Fibroblast of lung (primary cell): Measurements from ENCODE around the gene CRTAC1. TPM values are rescaled to one million over a fixed set of nuclear protein-coding genes. Genes with fewer than 3 reads are reported as not detected.

Experiments
- DNase-seq, 2 donors: peaks; one replicate each; pipeline versions ENCODE4 v3.0.0 to v3.0.0-alpha.2; 2010; ENCODE audit warnings: low read depth in 2 of 2
- H2AFZ ChIP-seq: 2 replicates; pipeline ENCODE4 v1.5.1; 2012; ENCODE audit warnings: low read length, control low read depth, inconsistent platforms
- H3K27ac ChIP-seq: 2 replicates; pipeline ENCODE4 v1.5.1; 2011; ENCODE audit warnings: low read length, control low read depth; ENCODE audit not compliant: insufficient read depth
- H3K27me3 ChIP-seq: 2 replicates; pipeline ENCODE4 v1.5.1; 2011; ENCODE audit warnings: mild to moderate bottlenecking, low read length; ENCODE audit not compliant: control insufficient read depth, insufficient read depth
- H3K36me3 ChIP-seq: 2 replicates; pipeline ENCODE4 v1.5.1; 2011; ENCODE audit warnings: low read length; ENCODE audit not compliant: control insufficient read depth, insufficient read depth
- H3K4me1 ChIP-seq: 2 replicates; pipeline ENCODE4 v1.5.1; 2011; ENCODE audit warnings: low read length; ENCODE audit not compliant: control insufficient read depth, insufficient read depth; ENCODE audit errors: extremely low read depth
- H3K4me2 ChIP-seq: 2 replicates; pipeline ENCODE4 v1.5.1; 2011; ENCODE audit warnings: low read length, control low read depth; ENCODE audit not compliant: insufficient read depth; ENCODE audit errors: extremely low read depth
- H3K4me3 ChIP-seq, 4 experiments: fragments of 200-600 bp in 1 of 4; sonication (generic) in 1 of 4; replicated peaks in 1 of 4; 2 replicates each; pipeline ENCODE4 v1.5.1; 2011 to 2016; ENCODE audit warnings: low read length in 4 of 4, low read depth in 3 of 4, mild to moderate bottlenecking in 3 of 4, control low read depth in 2 of 4, inconsistent platforms in 1 of 4, mixed read lengths in 1 of 4; ENCODE audit not compliant: insufficient read depth in 1 of 4; ENCODE audit errors: control extremely low read depth in 1 of 4
- H3K79me2 ChIP-seq: 2 replicates; pipeline ENCODE4 v1.5.1; 2012; ENCODE audit warnings: mild to moderate bottlenecking, low read length, inconsistent platforms; ENCODE audit not compliant: control insufficient read depth, insufficient read depth
- H3K9ac ChIP-seq: 2 replicates; pipeline ENCODE4 v1.5.1; 2011; ENCODE audit warnings: mild to moderate bottlenecking, low read length, control low read depth; ENCODE audit not compliant: insufficient read depth
- H3K9me3 ChIP-seq: 2 replicates; pipeline ENCODE4 v1.5.1; 2012; ENCODE audit warnings: low read depth, low read length; ENCODE audit not compliant: control insufficient read depth, insufficient read depth
- H4K20me1 ChIP-seq: 2 replicates; pipeline ENCODE4 v1.5.1; 2011; ENCODE audit warnings: low read length; ENCODE audit not compliant: control insufficient read depth, insufficient read depth; ENCODE audit errors: extremely low read depth
- EZH2 ChIP-seq: IDR thresholded peaks from 2 replicates; pipeline ENCODE4 v1.5.1; 2012; ENCODE audit warnings: low read length, control low read depth, mild to moderate bottlenecking; ENCODE audit errors: missing control alignments
- polyA plus RNA-seq, 2 donors: library from polyadenylated mRNA; depleted of rRNA in 1 of 2; stranded (reverse) in 1 of 2; unstranded in 1 of 2; fragments of >200 nt; gene quantifications; 2 replicates each; pipeline ENCODE4 v1.2.1, GENCODE V29; 2011 to 2012; ENCODE audit warnings: missing spikeins in 1 of 2
- total RNA-seq: library from RNA; depleted of rRNA; stranded (reverse); fragments of >200 nt; gene quantifications from 2 replicates; pipeline ENCODE4 v1.2.1, GENCODE V29; 2014
- TF ChIP-seq, protein P1 (sequence below), 2 donors: IDR thresholded peaks in 1 of 2; conservative IDR thresholded peaks in 1 of 2; 1 replicate in 1 of 2; 2 replicates in 1 of 2; pipeline ENCODE4 v1.5.1; 2011 to 2012; ENCODE audit warnings: low read length in 2 of 2, control low read depth in 1 of 2, inconsistent platforms in 1 of 2, low read depth in 1 of 2, mild to moderate bottlenecking in 1 of 2

Gene CRTAC1
- total and polyA plus RNA-seq, 2 donors (not counting 1 experiment from before 2014, with no cell fraction given) = not detected

DNA sequence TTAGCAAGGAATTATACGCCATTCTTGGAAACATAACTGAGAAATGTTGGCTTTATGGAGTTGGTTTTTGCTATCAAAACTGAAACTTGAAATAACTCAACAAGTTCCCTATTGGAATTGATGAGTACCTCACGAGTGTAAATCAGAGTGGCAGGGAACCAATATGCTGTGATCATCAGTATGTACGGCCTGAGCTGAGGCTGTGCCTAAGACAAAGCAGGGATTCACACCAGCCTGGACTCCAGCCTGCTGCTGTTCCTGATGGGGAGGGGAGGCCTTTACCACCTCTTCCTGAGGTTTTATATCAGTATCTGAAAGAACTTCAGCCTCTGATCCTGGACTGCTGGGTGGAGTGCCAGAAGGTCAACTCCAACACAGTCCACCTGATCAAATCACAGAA lies 52.7 kb downstream of the CRTAC1 start:
- no peaks in the 10 kb centered on the region for H3K36me3 ChIP-seq
- no peak for DNase-seq
- no peak for TF ChIP-seq EZH2
- TF ChIP-seq, protein P1, sequence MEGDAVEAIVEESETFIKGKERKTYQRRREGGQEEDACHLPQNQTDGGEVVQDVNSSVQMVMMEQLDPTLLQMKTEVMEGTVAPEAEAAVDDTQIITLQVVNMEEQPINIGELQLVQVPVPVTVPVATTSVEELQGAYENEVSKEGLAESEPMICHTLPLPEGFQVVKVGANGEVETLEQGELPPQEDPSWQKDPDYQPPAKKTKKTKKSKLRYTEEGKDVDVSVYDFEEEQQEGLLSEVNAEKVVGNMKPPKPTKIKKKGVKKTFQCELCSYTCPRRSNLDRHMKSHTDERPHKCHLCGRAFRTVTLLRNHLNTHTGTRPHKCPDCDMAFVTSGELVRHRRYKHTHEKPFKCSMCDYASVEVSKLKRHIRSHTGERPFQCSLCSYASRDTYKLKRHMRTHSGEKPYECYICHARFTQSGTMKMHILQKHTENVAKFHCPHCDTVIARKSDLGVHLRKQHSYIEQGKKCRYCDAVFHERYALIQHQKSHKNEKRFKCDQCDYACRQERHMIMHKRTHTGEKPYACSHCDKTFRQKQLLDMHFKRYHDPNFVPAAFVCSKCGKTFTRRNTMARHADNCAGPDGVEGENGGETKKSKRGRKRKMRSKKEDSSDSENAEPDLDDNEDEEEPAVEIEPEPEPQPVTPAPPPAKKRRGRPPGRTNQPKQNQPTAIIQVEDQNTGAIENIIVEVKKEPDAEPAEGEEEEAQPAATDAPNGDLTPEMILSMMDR (conservative IDR thresholded peaks at IDR 0.05 in 1 of 2, IDR thresholded peaks at IDR 0.05 in 1 of 2; ENCODE audit: low read depth in 1 of 2, low read length in 2 of 2) = no peak
- H3K79me2 ChIP-seq = no peaks in the 10 kb centered on the region
- no peaks in the 10 kb centered on the region for H3K4me1 ChIP-seq
- H3K4me2 ChIP-seq = no peak overlapping the region
- H4K20me1 ChIP-seq = no peaks in the 10 kb centered on the region
- H2AFZ ChIP-seq = no peak overlapping the region
- H3K27ac ChIP-seq = no peak overlapping the region
- no peak overlapping the region for H3K4me3 ChIP-seq
- H3K27me3 ChIP-seq = peaks cover 10% of the 10 kb centered on the region
- H3K9ac ChIP-seq = no peak overlapping the region
- H3K9me3 ChIP-seq = no peaks in the 10 kb centered on the region

DNA sequence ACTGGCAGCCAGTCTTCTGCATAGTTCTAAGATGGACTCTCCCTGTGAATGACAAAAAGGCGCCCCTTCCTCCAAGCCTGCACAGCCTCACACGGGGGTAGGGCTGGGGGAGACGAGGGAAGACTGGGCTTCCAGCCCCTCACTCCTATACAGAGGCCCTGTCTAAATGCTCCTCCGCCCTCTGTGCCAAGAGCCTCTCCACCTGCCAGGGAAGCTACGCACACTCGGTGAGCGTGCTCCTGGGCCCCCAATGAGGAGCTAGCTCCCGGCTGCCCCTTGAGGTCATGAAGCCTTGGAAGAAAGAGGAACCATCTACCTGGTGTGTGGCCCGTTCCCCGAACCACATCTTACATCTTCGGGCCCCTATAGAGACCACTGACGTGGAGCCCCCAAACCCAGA lies 54.8 kb downstream of the CRTAC1 start:
- Histone ChIP-seq H3K4me1 (no peaks in the 10 kb centered on the region), H3K27ac (no peak overlapping the region), H3K27me3 (peaks cover 10% of the 10 kb centered on the region), H2AFZ (no peak overlapping the region), H4K20me1 (no peaks in the 10 kb centered on the region), H3K79me2 (no peaks in the 10 kb centered on the region), H3K4me3 (no peak overlapping the region), H3K36me3 (no peaks in the 10 kb centered on the region), H3K9ac (no peak overlapping the region), H3K9me3 (no peaks in the 10 kb centered on the region), H3K4me2 (no peak overlapping the region)
- TF ChIP-seq, protein P1 (conservative IDR thresholded peaks at IDR 0.05 in 1 of 2, IDR thresholded peaks at IDR 0.05 in 1 of 2; ENCODE audit: low read depth in 1 of 2, low read length in 2 of 2) = no peak
- TF ChIP-seq EZH2 = no peak
- no peak for DNase-seq

DNA sequence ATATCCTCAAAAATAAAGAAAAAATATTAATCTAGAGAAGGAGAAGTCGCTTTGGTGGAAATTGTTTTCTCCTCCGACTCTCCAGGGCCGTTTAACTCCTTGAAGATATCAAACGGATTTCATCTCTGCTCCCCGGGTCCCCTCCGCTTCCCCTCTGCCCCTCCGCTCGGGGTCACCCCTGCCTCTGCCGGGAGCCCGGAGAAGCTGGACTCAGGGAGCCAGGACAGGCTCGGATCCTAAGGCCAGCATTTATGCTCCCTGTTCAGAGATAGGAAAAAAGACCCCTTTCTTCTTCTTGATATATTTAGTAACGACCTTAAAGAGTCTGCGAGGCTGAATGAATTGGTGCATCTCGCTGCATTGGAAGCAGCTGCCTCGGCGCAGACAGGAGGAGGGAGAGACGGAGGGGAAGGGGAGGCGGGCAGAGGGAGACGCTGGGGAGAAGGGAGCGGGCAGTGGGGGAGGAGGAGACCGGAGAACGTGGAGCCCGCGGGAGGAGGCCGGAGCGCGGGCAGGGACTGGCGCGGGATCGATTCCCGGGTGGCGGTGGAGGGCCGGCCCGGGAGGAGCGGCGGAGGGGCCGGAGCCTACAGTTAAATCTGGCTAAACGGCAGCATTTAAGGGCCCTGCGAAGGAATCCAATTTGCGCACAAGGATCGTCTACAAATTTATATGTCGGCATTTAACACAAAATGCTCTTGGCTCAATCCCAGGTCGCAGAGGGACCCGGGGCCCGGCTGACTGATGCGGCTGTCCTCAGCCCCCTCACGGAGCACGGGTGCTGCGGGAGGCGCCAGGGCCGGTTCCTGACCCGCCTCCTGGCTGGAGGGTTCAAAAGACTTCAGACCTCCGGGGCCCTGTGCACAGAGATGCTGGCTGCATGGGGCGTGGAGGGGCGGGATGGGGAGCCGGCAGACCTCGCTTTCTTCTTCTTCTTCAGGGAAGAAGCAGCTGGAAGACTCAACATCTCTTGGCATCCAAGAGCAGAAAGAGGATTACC lies 55.6 kb downstream of the CRTAC1 start:
- H2AFZ ChIP-seq = no peak overlapping the region
- no peaks in the 10 kb centered on the region for H3K4me1 ChIP-seq
- H3K4me3 ChIP-seq = no peak overlapping the region
- no peaks in the 10 kb centered on the region for H3K9me3 ChIP-seq
- no peaks in the 10 kb centered on the region for H3K36me3 ChIP-seq
- no peak overlapping the region for H3K9ac ChIP-seq
- H3K4me2 ChIP-seq = no peak overlapping the region
- TF ChIP-seq, protein P1 (conservative IDR thresholded peaks at IDR 0.05 in 1 of 2, IDR thresholded peaks at IDR 0.05 in 1 of 2; ENCODE audit: low read depth in 1 of 2, low read length in 2 of 2) = no peak
- TF ChIP-seq EZH2 = no peak
- no peak for DNase-seq
- H3K27ac ChIP-seq = no peak overlapping the region
- H3K27me3 ChIP-seq = peaks cover 10% of the 10 kb centered on the region
- no peaks in the 10 kb centered on the region for H3K79me2 ChIP-seq
- no peaks in the 10 kb centered on the region for H4K20me1 ChIP-seq
